T-helper 17 cell (primary cell): ENCODE measurements around the gene ACAN. TPM values are rescaled to one million over a fixed set of nuclear protein-coding genes. Genes with fewer than 3 reads are reported as not detected.

Experiments
- ATAC-seq: fragments of 150-1000 bp; cut with Tn5 transposase; 2 replicates; pipeline ENCODE4 v1.10.0; 2021; ENCODE audit warnings: mild to moderate bottlenecking, moderate library complexity
- DNase-seq, 3 donors: peaks; one replicate each; pipeline versions ENCODE4 v3.0.0 to v3.0.0-alpha.2; 2020 to 2021
- H3K9me3 ChIP-seq: one replicate; pipeline ENCODE4 v1.7.0; 2013; ENCODE audit warnings: low read length, mild to moderate bottlenecking; ENCODE audit not compliant: control insufficient read depth, poor library complexity, severe bottlenecking
- H3K27ac Mint-ChIP-seq: one replicate; pipeline ENCODE4 v1.8.0; 2022; ENCODE audit warnings: mild to moderate bottlenecking, moderate library complexity, mixed read lengths
- H3K27me3 Mint-ChIP-seq: one replicate; pipeline ENCODE4 v1.8.0; 2022; ENCODE audit warnings: mixed read lengths
- H3K36me3 Mint-ChIP-seq: one replicate; pipeline ENCODE4 v1.8.0; 2022; ENCODE audit warnings: low read depth, mixed read lengths
- H3K4me1 Mint-ChIP-seq: one replicate; pipeline ENCODE4 v1.8.0; 2022; ENCODE audit warnings: mild to moderate bottlenecking, mixed read lengths
- H3K4me3 Mint-ChIP-seq: one replicate; pipeline ENCODE4 v1.8.0; 2022; ENCODE audit warnings: mild to moderate bottlenecking, moderate library complexity, mixed read lengths
- total RNA-seq, 4 donors: library from RNA in 2 of 4; stranded (reverse) in 2 of 4; gene quantifications; one replicate each; pipeline ENCODE4 v1.2.3 and lab custom pipeline; 2022 to 2026

The ACAN gene
- total RNA-seq, 2 donors from 2014 or later: not detected

GRCh38 chr15:88790486-88790885 is 12.8 kb upstream of the ACAN start:
- Mint-ChIP-seq H3K36me3 (peaks cover 6% of the 10 kb centered on the region), H3K4me3 (no peak overlapping the region), H3K27me3 (peaks cover 44% of the 10 kb centered on the region), H3K4me1 (no peaks in the 10 kb centered on the region), H3K27ac (no peak overlapping the region)
- H3K9me3 ChIP-seq: no peaks in the 10 kb centered on the region
- ATAC-seq (no peak), DNase-seq (no peak)

GRCh38 chr15:88791637-88792036 is 11.6 kb upstream of the ACAN start:
- H3K36me3 Mint-ChIP-seq: peaks cover 6% of the 10 kb centered on the region
- H3K27ac Mint-ChIP-seq: no peak overlapping the region
- no peak overlapping the region for H3K4me3 Mint-ChIP-seq
- H3K9me3 ChIP-seq: no peaks in the 10 kb centered on the region
- no peak for ATAC-seq
- H3K4me1 Mint-ChIP-seq: no peaks in the 10 kb centered on the region
- H3K27me3 Mint-ChIP-seq: peaks cover 54% of the 10 kb centered on the region
- DNase-seq: no peak

GRCh38 chr15:88792342-88793282 is 10.6 kb upstream of the ACAN start:
- Mint-ChIP-seq H3K4me3 (no peak overlapping the region), H3K4me1 (no peaks in the 10 kb centered on the region), H3K27me3 (peaks cover 64% of the 10 kb centered on the region), H3K36me3 (peaks cover 6% of the 10 kb centered on the region), H3K27ac (no peak overlapping the region)
- ATAC-seq: no peak
- no peak for DNase-seq
- H3K9me3 ChIP-seq: no peaks in the 10 kb centered on the region

GRCh38 chr15:88794001-88794400 is 9.2 kb upstream of the ACAN start:
- H3K27me3 Mint-ChIP-seq: peaks cover 72% of the 10 kb centered on the region
- H3K27ac Mint-ChIP-seq: no peak overlapping the region
- no peak overlapping the region for H3K4me3 Mint-ChIP-seq
- peaks cover 6% of the 10 kb centered on the region for H3K36me3 Mint-ChIP-seq
- no peak for ATAC-seq
- H3K4me1 Mint-ChIP-seq: no peaks in the 10 kb centered on the region
- DNase-seq: no peak
- H3K9me3 ChIP-seq: no peaks in the 10 kb centered on the region

GRCh38 chr15:88797663-88798339 is 5.4 kb upstream of the ACAN start:
- peaks cover 3% of the 10 kb centered on the region for H3K4me1 Mint-ChIP-seq
- no peaks in the 10 kb centered on the region for H3K9me3 ChIP-seq
- H3K36me3 Mint-ChIP-seq: peaks cover 6% of the 10 kb centered on the region
- ATAC-seq: no peak
- H3K27ac Mint-ChIP-seq: no peak overlapping the region
- peaks cover 92% of the 10 kb centered on the region for H3K27me3 Mint-ChIP-seq
- no peak for DNase-seq
- H3K4me3 Mint-ChIP-seq: no peak overlapping the region

- Mint-ChIP-seq H3K27me3 (peaks cover 86% of the 10 kb centered on the region), H3K36me3 (peaks cover 6% of the 10 kb centered on the region), H3K4me3 (no peak overlapping the region), H3K4me1 (peaks cover 3% of the 10 kb centered on the region), H3K27ac (no peak overlapping the region)
- ATAC-seq: no peak
- DNase-seq: no peak
- no peaks in the 10 kb centered on the region for H3K9me3 ChIP-seq
Measured at GRCh38 chr15:88799341-88799740, 3.9 kb upstream of the ACAN start.

- Mint-ChIP-seq H3K4me1 (peaks cover 5% of the 10 kb centered on the region), H3K27ac (no peak overlapping the region), H3K36me3 (peaks cover 6% of the 10 kb centered on the region), H3K27me3 (peaks cover 86% of the 10 kb centered on the region), H3K4me3 (no peak overlapping the region)
- H3K9me3 ChIP-seq: no peaks in the 10 kb centered on the region
- ATAC-seq: no peak
- no peak for DNase-seq
Measured at GRCh38 chr15:88800026-88800425, 3.2 kb upstream of the ACAN start.

GRCh38 chr15:88800738-88801137 is 2.5 kb upstream of the ACAN start:
- no peak for DNase-seq
- no peaks in the 10 kb centered on the region for H3K9me3 ChIP-seq
- H3K36me3 Mint-ChIP-seq: peaks cover 8% of the 10 kb centered on the region
- peaks cover 8% of the 10 kb centered on the region for H3K4me1 Mint-ChIP-seq
- no peak overlapping the region for H3K4me3 Mint-ChIP-seq
- H3K27me3 Mint-ChIP-seq: peaks cover 89% of the 10 kb centered on the region
- no peak overlapping the region for H3K27ac Mint-ChIP-seq
- ATAC-seq: no peak

GRCh38 chr15:88802250-88802990 is 816 bp upstream of the ACAN start:
- peaks cover 84% of the 10 kb centered on the region for H3K27me3 Mint-ChIP-seq
- DNase-seq (no peak), ATAC-seq (no peak)
- H3K4me1 Mint-ChIP-seq: peaks cover 8% of the 10 kb centered on the region
- no peaks in the 10 kb centered on the region for H3K9me3 ChIP-seq
- H3K4me3 Mint-ChIP-seq: peak overlapping the region; percentile 79
- peaks cover 8% of the 10 kb centered on the region for H3K36me3 Mint-ChIP-seq
- H3K27ac Mint-ChIP-seq: no peak overlapping the region

- H3K9me3 ChIP-seq: no peaks in the 10 kb centered on the region
- no peak for ATAC-seq
- H3K27ac Mint-ChIP-seq: no peak overlapping the region
- H3K4me3 Mint-ChIP-seq: peak overlapping the region; percentile 79
- peaks cover 8% of the 10 kb centered on the region for H3K36me3 Mint-ChIP-seq
- peaks cover 84% of the 10 kb centered on the region for H3K27me3 Mint-ChIP-seq
- no peak for DNase-seq
- peaks cover 8% of the 10 kb centered on the region for H3K4me1 Mint-ChIP-seq
Measured at GRCh38 chr15:88802991-88803240, 320 bp upstream of the ACAN start.

- Mint-ChIP-seq H3K4me1 (peaks cover 8% of the 10 kb centered on the region), H3K36me3 (peaks cover 10% of the 10 kb centered on the region), H3K27me3 (peaks cover 84% of the 10 kb centered on the region), H3K4me3 (no peak overlapping the region), H3K27ac (no peak overlapping the region)
- no peak for DNase-seq
- no peak for ATAC-seq
- H3K9me3 ChIP-seq: no peaks in the 10 kb centered on the region
Measured at GRCh38 chr15:88803920-88804247, 648 bp downstream of the ACAN start.

- peaks cover 8% of the 10 kb centered on the region for H3K4me1 Mint-ChIP-seq
- ATAC-seq (no peak), DNase-seq (no peak)
- no peak overlapping the region for H3K27ac Mint-ChIP-seq
- H3K9me3 ChIP-seq: no peaks in the 10 kb centered on the region
- H3K27me3 Mint-ChIP-seq: peaks cover 84% of the 10 kb centered on the region
- peaks cover 10% of the 10 kb centered on the region for H3K36me3 Mint-ChIP-seq
- H3K4me3 Mint-ChIP-seq: no peak overlapping the region
Measured at GRCh38 chr15:88804257-88804656, 1.0 kb downstream of the ACAN start.

- peaks cover 8% of the 10 kb centered on the region for H3K4me1 Mint-ChIP-seq
- ATAC-seq (no peak), DNase-seq (no peak)
- H3K9me3 ChIP-seq: no peaks in the 10 kb centered on the region
- H3K36me3 Mint-ChIP-seq: peaks cover 10% of the 10 kb centered on the region
- no peak overlapping the region for H3K27ac Mint-ChIP-seq
- H3K27me3 Mint-ChIP-seq: peaks cover 84% of the 10 kb centered on the region
- no peak overlapping the region for H3K4me3 Mint-ChIP-seq
Measured at GRCh38 chr15:88805031-88805780, 2.0 kb downstream of the ACAN start.
